Activated CD4-positive, alpha-beta memory T cell treated with anti-CD3 and anti-CD28 coated beads, Interleukin-2, amount 10 ng/mL, durations not matched to agents 7 days and 5 days (primary cell): Measurements from ENCODE around the gene PTDSS2. TPM values are rescaled to one million over a fixed set of nuclear protein-coding genes. Genes with fewer than 3 reads are reported as not detected.
A peak's percentile ranks its signal among the peaks of the same experiment; 100 is the strongest.

ENCODE experiments used
- CTCF ChIA-PET: fragments of 350-600 bp; sonication (Branson Sonifier 250); formaldehyde crosslinking; loops from one replicate; lab custom pipeline; 2021; ENCODE audit warnings: antibody characterized with exemption, inconsistent platforms; lab: Charles Lee
- POLR2A ChIA-PET: fragments of 350-600 bp; sonication (Branson Sonifier 250); formaldehyde crosslinking; loops from one replicate; lab custom pipeline; 2021; ENCODE audit warnings: antibody characterized with exemption; lab: Charles Lee
- DNase-seq: peaks from one replicate; pipeline ENCODE4 v3.0.0-alpha.2; 2020
- H3K27ac Mint-ChIP-seq: one replicate; pipeline ENCODE4 v1.8.0; 2021; ENCODE audit warnings: mild to moderate bottlenecking, mixed read lengths
- H3K27me3 Mint-ChIP-seq: one replicate; pipeline ENCODE4 v1.8.0; 2021; ENCODE audit warnings: mixed read lengths
- H3K36me3 Mint-ChIP-seq: one replicate; pipeline ENCODE4 v1.8.0; 2021; ENCODE audit warnings: low read depth, mixed read lengths
- H3K4me1 Mint-ChIP-seq: one replicate; pipeline ENCODE4 v1.8.0; 2021; ENCODE audit warnings: mixed read lengths
- H3K4me3 Mint-ChIP-seq: one replicate; pipeline ENCODE4 v1.8.0; 2021; ENCODE audit warnings: mild to moderate bottlenecking, mixed read lengths
- H3K9me3 Mint-ChIP-seq: one replicate; pipeline ENCODE4 v1.8.0; 2021; ENCODE audit warnings: mixed read lengths
- total RNA-seq, 2 experiments: library from RNA; stranded (reverse); gene quantifications; one replicate each; pipeline ENCODE4 v1.2.3, GENCODE V29; 2021

PTDSS2 gene
- total RNA-seq, 2 experiments from 2014 or later: 20.1 to 21.5 TPM

DNA sequence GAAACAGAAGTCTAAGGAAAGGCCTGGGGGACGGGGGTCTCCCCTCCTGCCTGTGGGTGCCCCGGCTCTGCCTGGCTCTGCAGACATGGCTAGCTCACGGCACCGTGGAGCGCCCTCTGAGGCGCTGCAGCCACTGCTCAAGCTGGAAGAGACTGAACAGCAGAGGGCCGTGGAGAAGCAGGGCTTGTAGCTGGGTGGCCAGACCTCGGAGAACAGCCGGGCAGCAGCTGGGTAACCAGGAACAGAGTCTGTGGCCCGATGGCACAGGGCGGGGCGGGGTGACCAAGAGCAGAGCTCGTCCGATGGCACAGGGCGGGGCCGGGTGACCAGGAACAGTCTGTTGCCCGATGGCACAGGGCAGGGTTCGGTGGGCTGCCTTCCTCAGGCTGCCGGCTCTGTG, 38.9 kb downstream of the PTDSS2 start:
- Mint-ChIP-seq H3K36me3 (no peaks in the 10 kb centered on the region), H3K27me3 (no peaks in the 10 kb centered on the region), H3K9me3 (no peaks in the 10 kb centered on the region), H3K4me3 (no peak overlapping the region), H3K4me1 (no peaks in the 10 kb centered on the region), H3K27ac (no peak overlapping the region)
- no peak for DNase-seq
- ChIA-PET POLR2A (interaction anchor here (1.4 kb wide), 1 partner anchor 17 kb away, joined by 3 read pairs; no protein-coding TSS in a partner anchor), CTCF (no interaction called here)

DNA sequence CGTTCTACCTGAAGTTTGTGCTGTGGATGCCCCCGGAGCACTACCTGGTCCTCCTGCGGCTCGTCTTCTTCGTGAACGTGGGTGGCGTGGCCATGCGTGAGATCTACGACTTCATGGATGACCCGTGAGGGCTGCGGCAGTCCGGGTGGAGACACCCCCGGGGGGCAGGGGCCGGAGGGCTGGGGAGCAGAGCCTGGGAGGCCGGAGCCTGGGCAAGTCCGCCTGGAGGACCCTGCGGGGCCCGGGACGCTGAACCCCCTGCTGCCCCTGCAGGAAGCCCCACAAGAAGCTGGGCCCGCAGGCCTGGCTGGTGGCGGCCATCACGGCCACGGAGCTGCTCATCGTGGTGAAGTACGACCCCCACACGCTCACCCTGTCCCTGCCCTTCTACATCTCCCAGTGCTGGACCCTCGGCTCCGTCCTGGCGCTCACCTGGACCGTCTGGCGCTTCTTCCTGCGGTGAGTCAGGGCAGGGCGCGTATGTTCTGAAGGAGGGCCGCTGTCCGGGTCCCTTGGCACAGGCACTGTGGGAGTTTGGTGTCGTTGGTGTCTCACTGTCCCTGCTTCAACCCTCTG, 39.6 kb downstream of the PTDSS2 start:
- Mint-ChIP-seq H3K27ac (no peak overlapping the region), H3K9me3 (no peaks in the 10 kb centered on the region), H3K4me3 (no peak overlapping the region), H3K4me1 (no peaks in the 10 kb centered on the region), H3K27me3 (no peaks in the 10 kb centered on the region), H3K36me3 (peaks cover 2% of the 10 kb centered on the region)
- POLR2A ChIA-PET: interaction anchor here (1.4 kb wide), 1 partner anchor 17 kb away, joined by 3 read pairs; no protein-coding TSS in a partner anchor
- CTCF ChIA-PET: no interaction called here
- DNase-seq: no peak

DNA sequence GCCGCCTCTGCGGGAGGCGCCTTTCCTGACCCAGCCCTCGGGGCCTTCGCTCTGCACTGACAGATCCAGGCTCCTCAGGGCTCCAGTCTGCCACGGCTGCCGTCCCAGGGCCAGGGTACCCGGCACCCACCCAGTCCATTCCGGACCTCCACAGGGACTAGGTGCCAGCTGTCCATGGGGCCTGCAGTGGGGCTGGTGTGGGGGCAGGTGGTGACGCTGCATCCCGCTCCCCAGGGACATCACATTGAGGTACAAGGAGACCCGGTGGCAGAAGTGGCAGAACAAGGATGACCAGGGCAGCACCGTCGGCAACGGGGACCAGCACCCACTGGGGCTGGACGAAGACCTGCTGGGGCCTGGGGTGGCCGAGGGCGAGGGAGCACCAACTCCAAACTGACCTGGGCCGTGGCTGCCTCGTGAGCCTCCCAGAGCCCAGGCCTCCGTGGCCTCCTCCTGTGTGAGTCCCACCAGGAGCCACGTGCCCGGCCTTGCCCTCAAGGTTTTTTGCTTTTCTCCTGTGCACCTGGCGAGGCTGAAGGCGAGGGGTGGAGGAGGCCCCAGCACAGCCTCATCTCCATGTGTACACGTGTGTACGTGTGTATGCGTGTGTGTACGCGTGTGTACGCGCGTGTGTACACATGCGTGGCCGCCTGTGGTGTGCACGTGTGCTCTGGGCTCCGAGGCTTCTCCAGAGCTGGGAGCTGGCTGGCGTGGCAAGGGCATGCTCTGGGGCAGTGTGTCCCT, 40.3 kb downstream of the PTDSS2 start:
- Mint-ChIP-seq H3K4me3 (no peak overlapping the region), H3K27me3 (no peaks in the 10 kb centered on the region), H3K27ac (no peak overlapping the region), H3K9me3 (no peaks in the 10 kb centered on the region), H3K36me3 (peaks cover 6% of the 10 kb centered on the region), H3K4me1 (no peaks in the 10 kb centered on the region)
- ChIA-PET POLR2A (no interaction called here), CTCF (no interaction called here)
- DNase-seq: no peak

DNA sequence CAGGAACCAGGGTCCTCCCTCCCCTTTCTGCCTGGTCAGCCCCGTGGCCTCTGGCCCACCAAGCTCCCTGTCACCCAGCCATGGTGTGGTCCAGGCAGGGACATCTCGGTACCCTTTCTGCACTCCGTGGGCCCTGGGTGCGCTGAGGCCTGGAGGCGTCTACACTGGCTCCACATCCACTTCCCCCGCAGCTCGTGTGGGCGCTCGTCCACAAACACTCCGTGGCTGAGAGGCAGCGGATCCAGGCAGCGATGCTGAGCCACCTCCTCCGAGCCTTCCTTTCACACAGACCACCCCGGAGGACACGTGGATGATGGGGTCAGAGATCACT, 40.8 kb downstream of the PTDSS2 start:
- ChIA-PET POLR2A (no interaction called here), CTCF (no interaction called here)
- H3K36me3 Mint-ChIP-seq: peaks cover 8% of the 10 kb centered on the region

DNA sequence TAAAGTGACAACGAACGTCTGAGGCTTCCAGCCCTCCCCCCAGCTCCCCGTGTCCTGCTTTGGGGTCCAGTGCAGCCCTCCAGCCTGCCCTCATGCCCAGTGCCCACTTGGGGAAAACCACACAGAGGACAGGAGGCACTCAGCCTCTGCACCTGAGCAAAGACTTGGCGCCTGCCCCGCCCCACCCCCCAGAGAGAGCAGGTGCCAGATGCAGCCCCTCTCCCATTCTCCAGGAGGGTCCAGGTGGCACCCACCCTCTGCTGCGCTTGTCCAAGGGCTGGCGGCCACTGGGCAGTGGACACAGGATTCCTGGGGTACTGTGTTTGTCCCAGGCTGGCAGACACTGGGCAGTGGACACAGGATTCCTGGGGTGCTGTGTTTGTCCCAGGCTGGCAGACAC, 41.3 kb downstream of the PTDSS2 start:
- POLR2A ChIA-PET: no interaction called here
- CTCF ChIA-PET: no interaction called here
- Mint-ChIP-seq H3K27ac (no peak overlapping the region), H3K27me3 (no peaks in the 10 kb centered on the region), H3K4me1 (peaks cover 2% of the 10 kb centered on the region), H3K36me3 (peaks cover 11% of the 10 kb centered on the region), H3K4me3 (no peak overlapping the region), H3K9me3 (no peaks in the 10 kb centered on the region)
- DNase-seq: no peak

More for the DNA sequence above, 40.8 kb downstream of the PTDSS2 start:
- Mint-ChIP-seq H3K27ac (no peak overlapping the region), H3K9me3 (no peaks in the 10 kb centered on the region), H3K4me3 (no peak overlapping the region), H3K4me1 (peaks cover 1% of the 10 kb centered on the region), H3K27me3 (no peaks in the 10 kb centered on the region)
- no peak for DNase-seq

DNA sequence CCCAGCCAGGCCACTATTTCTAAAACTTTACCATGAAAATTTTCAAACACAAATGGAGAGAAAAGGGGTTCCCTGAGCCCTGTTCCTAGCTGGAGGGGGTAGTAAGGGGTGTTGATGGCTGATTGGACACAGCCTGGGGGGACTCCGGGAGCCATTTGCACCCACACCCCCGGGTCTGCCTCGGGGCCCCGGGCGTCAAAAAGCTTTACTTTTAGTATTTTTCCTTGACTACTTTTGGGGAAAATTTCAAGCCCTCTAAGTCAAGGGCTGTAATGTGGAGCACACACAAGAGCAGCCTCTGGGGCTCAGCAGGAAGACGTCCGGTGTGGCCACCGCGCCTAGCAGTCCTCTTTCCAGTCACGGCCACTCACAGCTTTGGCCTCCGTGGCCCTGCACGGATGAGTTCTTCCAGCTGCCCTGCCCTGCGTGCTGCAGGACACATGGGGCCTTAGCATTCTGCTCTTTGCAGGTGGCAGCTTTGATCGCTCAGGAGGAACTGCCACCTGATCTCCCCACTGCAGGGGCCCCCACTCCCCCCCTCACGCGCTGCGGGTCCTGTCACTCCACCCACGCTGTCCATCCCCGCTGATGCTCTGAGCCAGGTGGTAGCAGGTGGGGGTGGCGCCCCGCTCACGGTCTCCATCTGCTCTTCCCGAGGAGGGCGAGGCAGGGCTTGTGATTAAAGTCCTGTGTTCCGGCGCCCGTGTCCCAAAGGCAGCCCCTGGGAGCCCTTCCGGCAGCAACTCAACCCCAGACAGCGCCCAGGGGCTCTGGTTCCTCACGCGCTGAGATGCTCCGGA, 42.5 kb downstream of the PTDSS2 start:
- H3K36me3 Mint-ChIP-seq: peaks cover 21% of the 10 kb centered on the region
- H3K27me3 Mint-ChIP-seq: no peaks in the 10 kb centered on the region
- H3K4me3 Mint-ChIP-seq: no peak overlapping the region
- no peak overlapping the region for H3K27ac Mint-ChIP-seq
- no peak for DNase-seq
- POLR2A ChIA-PET: interaction anchor here (1.0 kb wide), 1 partner anchor 13 kb away, joined by 3 read pairs; no protein-coding TSS in a partner anchor
- CTCF ChIA-PET: no interaction called here
- H3K9me3 Mint-ChIP-seq: no peaks in the 10 kb centered on the region
- peaks cover 11% of the 10 kb centered on the region for H3K4me1 Mint-ChIP-seq

DNA sequence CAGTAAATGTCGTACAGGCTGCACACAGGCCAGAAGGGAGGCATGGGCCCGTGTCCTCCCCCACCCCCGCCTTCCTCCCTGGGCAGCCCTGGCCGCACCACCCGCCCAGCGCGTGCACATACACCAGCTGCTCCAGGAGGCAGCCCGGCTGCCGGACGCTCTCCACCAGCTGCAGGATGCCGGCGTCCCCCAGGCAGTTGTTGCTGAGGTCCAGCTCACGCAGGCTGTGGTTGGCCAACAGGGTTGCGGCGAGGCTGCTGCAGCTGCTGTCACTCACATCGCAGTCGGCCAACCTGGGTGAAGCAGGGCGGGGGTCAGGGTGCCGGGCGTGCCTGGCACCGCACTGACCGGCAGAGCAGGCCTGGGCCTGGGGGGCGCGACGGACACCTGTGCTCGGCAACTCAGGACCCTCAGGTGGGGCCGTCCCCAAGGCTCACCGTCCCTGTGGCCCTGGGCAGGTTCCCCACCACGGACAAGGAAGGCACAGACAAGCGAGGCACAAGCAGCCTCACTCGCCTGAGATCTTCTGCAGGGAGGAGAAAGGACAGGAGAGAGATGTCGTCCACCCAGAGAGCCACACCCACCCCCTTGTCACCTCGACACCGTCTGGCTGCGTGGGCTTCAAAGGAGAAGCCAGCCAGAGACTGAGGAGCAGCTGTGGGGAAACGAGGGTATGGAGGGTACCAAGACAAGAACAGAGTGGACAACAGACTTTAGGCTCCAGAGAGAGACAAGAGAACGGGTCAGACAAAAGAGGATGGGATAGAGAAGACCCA, 44.9 kb downstream of the PTDSS2 start:
- H3K4me3 Mint-ChIP-seq: no peak overlapping the region
- POLR2A ChIA-PET: no interaction called here
- no peak for DNase-seq
- H3K9me3 Mint-ChIP-seq: no peaks in the 10 kb centered on the region
- H3K27me3 Mint-ChIP-seq: no peaks in the 10 kb centered on the region
- peaks cover 13% of the 10 kb centered on the region for H3K4me1 Mint-ChIP-seq
- H3K36me3 Mint-ChIP-seq: peaks cover 40% of the 10 kb centered on the region
- CTCF ChIA-PET: no interaction called here
- no peak overlapping the region for H3K27ac Mint-ChIP-seq

DNA sequence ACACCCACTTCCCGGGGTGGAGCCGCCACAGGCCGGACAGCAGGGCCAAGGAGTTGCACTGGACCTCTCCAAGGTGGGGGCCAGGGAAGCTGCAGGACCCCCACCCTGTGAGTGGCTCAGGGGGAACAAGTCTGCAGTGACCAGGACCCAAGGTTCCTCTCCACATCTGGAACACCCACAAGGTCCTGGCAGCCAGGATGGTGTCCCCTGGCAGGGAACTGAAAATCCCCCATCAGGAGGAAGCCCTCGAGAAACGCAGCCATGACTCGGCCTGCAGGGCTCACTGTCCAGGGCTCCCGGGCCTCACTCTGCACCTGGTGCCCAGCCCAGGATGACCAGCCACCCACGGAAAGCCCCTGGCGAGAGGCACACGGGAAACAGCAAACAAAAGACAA, 45.5 kb downstream of the PTDSS2 start:
- Mint-ChIP-seq H3K27me3 (no peaks in the 10 kb centered on the region), H3K27ac (no peak overlapping the region), H3K36me3 (peaks cover 42% of the 10 kb centered on the region), H3K9me3 (no peaks in the 10 kb centered on the region), H3K4me1 (peaks cover 13% of the 10 kb centered on the region), H3K4me3 (no peak overlapping the region)
- ChIA-PET CTCF (no interaction called here), POLR2A (no interaction called here)
- DNase-seq: no peak

DNA sequence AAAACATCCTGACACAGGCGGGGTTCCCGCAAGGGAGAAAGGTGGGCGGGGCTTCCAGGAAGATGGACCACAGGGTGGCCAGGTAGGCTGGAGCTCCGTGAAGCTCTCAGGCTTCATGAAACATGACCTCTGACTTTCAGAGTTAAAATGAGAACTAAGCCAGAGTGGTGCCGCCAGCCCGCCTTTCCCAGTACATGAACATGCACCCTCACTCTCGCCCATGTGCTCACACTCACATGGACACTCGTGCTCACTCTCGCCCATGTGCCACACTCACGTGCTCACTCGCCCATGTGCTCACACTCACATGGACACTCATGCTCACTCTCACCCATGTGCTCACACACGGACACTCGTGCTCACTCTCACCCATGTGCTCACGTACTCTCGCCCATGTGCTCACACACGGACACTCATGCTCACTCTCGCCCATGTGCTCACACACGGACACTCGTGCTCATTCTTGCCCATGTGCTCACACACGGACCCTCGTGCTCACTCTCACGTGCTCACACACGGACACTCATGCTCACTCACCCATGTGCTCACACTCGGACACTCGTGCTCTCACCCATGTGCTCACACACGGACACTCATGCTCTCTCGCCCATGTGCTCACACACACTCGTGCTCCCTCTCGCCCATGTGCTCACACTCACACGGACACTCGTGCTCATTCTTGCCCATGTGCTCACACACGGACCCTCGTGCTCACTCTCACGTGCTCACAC, 46.9 kb downstream of the PTDSS2 start:
- H3K27ac Mint-ChIP-seq: no peak overlapping the region
- H3K4me3 Mint-ChIP-seq: no peak overlapping the region
- H3K4me1 Mint-ChIP-seq: peaks cover 19% of the 10 kb centered on the region
- H3K36me3 Mint-ChIP-seq: peaks cover 51% of the 10 kb centered on the region
- POLR2A ChIA-PET: no interaction called here
- CTCF ChIA-PET: no interaction called here
- no peak for DNase-seq
- H3K9me3 Mint-ChIP-seq: no peaks in the 10 kb centered on the region
- no peaks in the 10 kb centered on the region for H3K27me3 Mint-ChIP-seq

DNA sequence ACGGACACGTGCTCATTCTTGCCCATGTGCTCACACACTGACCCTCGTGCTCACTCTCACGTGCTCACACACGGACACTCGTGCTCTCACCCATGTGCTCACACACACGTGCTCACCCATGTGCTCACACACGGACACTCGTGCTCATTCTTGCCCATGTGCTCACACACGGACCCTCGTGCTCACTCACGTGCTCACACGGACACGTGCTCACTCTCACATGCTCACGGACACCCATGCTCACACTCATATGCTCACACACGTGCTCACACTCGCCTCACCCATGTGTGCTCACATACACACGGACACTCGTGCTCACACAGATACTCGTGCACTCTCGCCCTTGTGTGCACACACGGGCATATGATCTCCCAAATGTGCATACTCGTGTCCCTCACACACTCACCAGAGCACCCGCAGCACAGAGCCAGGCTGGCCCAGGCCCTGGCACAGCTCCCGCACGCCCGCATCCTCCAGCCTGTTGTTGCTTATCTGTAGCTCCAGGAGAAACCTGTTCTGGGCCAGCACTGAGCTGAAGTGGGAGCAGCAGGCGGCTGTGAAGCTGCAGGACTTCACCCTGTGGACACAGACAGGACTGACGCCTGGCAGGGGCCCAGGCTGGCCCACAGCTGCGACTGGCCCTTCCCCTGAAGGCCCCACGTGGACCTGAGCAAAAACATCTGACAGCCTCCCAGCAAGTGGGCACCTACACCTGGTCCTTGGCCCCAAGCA, 47.7 kb downstream of the PTDSS2 start:
- Mint-ChIP-seq H3K4me3 (no peak overlapping the region), H3K4me1 (peaks cover 22% of the 10 kb centered on the region), H3K36me3 (peaks cover 51% of the 10 kb centered on the region), H3K27me3 (no peaks in the 10 kb centered on the region), H3K9me3 (no peaks in the 10 kb centered on the region), H3K27ac (peak overlapping the region; percentile 38)
- POLR2A ChIA-PET: interaction anchor here (1.1 kb wide), 1 partner anchor 9 kb away, joined by 5 read pairs; the partner anchor contains the start of gene RNH1
- CTCF ChIA-PET: no interaction called here
- DNase-seq: no peak

DNA sequence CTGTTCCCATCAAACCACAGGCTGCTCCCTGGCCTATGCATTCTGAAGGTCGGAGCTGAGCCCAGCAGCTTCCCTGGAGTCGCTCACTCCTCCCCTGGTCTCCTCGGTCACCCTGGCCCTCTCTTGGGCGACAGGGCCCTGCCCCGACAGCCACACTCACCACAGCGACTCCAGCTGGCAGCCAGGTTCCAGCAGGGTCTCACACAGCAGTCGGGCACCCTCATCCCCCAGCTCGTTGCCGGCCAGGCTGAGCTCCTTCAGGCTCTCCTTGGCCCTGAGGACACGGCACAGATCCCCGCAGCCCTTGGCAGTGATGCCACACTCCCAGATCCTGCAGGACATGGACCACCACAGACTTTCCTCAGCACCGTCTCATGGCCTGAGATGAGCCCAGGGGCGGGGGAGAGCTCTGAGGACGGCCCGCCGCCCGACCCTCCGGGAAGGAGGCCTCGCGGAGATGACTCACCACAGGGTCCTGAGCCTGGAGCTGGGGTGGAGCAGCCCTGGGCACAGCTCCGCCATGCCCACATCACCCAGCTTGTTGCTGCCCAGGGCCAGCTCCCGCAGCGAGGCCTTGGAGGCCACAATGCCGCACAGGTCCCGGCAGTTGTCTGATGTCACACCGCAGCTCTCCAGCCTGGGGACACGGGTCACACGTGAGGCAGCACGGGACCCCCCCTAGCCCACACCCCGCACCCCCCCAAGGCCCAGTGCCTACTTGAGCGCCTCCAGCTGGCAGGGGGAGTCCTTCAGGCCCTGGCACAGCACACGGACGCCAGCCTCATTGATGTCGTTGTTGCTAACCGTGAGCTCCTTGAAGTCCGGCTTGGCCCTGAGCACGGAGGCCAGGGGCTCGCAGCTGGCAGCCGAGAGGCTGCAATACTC, 48.5 kb downstream of the PTDSS2 start:
- Mint-ChIP-seq H3K27ac (no peak overlapping the region), H3K9me3 (no peaks in the 10 kb centered on the region), H3K36me3 (peaks cover 51% of the 10 kb centered on the region), H3K4me3 (no peak overlapping the region), H3K27me3 (no peaks in the 10 kb centered on the region), H3K4me1 (peaks cover 29% of the 10 kb centered on the region)
- no peak for DNase-seq
- ChIA-PET CTCF (no interaction called here), POLR2A (interaction anchor here (1.1 kb wide), 1 partner anchor 8 kb away, joined by 5 read pairs; the partner anchor contains the start of gene RNH1)
